ENCODE results near the gene SPACA6.

DNA sequence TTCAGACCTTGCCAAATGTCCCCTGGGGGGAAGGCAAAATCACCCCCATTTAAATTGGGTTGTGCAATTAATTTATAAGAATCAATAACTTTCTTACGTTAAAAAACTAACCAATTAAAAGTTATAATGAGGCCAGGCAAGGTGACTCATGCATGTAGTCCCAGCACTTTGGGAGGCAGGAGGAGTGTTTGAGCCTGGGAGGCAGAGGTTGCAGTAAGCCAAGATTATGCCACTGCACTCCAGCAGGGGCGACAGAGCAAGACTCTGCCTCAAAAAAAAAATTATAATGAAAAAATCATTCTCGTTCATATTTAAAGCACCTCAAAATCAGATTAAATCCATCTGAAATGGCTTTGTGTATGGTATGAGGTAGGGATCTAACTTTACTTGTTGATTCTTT is 28.1 kb upstream of the SPACA6 start:
- TF ChIP-seq POLR2A (IDR thresholded peaks at IDR 0.05) (no peak), CTCF (IDR thresholded peaks at IDR 0.05) (no peak)
